Panc1 (cell line): ENCODE results near the gene HHIP. TPM values are rescaled to one million over a fixed set of nuclear protein-coding genes. Genes with fewer than 3 reads are reported as not detected.
"Not testable (repeated sequence)": the region's sequence is repeated elsewhere in the genome, so short reads cannot be mapped to it uniquely, and the experiment has no call there.

Experiments
- ATAC-seq: fragments of 200-7000 bp; cut with Tn5 transposase; 2 replicates; pipeline ENCODE4 v1.9.1; 2020; ENCODE audit warnings: mild to moderate bottlenecking, moderate library complexity
- BruUV-seq: library from RNA; stranded (reverse); fragments of 400-500 nt; replicated peaks from 2 replicates; lab custom pipeline; 2021; lab: Mats Ljungman, UMichigan
- CTCF ChIA-PET: fragments of 300-600 bp; sonication (Branson Sonifier 250); formaldehyde crosslinking; loops from one replicate; lab custom pipeline; 2022; ENCODE audit warnings: antibody characterized with exemption; lab: Charles Lee
- POLR2A ChIA-PET: fragments of 300-600 bp; sonication (Branson Sonifier 250); formaldehyde crosslinking; loops from one replicate; lab custom pipeline; 2022; ENCODE audit warnings: antibody characterized with exemption; lab: Charles Lee
- DNase-seq: peaks from one replicate; pipeline ENCODE4 v3.0.0-alpha.2; 2010; ENCODE audit warnings: low read depth, low spot score
- H3K27ac ChIP-seq: 2 replicates; pipeline ENCODE4 v1.5.1; 2011; ENCODE audit warnings: mild to moderate bottlenecking, low read length, inconsistent platforms
- H3K27me3 ChIP-seq: fragments of 200-500 bp; sonication (Bioruptor generic); 2 replicates; pipeline ENCODE4 v1.6.0; 2014; ENCODE audit warnings: low read length, inconsistent platforms; ENCODE audit not compliant: control insufficient read depth, insufficient read depth
- H3K36me3 ChIP-seq: fragments of 200-500 bp; sonication (Bioruptor generic); 2 replicates; pipeline ENCODE4 v1.5.1; 2014; ENCODE audit warnings: inconsistent platforms, mild to moderate bottlenecking, low read length, moderate library complexity; ENCODE audit not compliant: control insufficient read depth, insufficient read depth
- H3K4me1 ChIP-seq: 2 replicates; pipeline ENCODE4 v1.5.1; 2011; ENCODE audit warnings: inconsistent platforms, mild to moderate bottlenecking, low read length, moderate library complexity; ENCODE audit not compliant: control insufficient read depth, insufficient read depth
- H3K4me3 ChIP-seq, 2 experiments: 2 replicates each; pipeline ENCODE4 v1.5.1; 2011 to 2012; ENCODE audit warnings: low read depth in 2 of 2, low read length in 2 of 2, mild to moderate bottlenecking in 2 of 2, inconsistent platforms in 1 of 2, moderate library complexity in 1 of 2
- H3K9me3 ChIP-seq: fragments of 200-500 bp; sonication (Bioruptor generic); 2 replicates; pipeline ENCODE4 v1.5.1; 2014; ENCODE audit warnings: low read depth, mild to moderate bottlenecking, inconsistent platforms, low read length, moderate library complexity; ENCODE audit not compliant: control insufficient read depth, insufficient read depth
- CTCF ChIP-seq: fragments of 450-650 bp; IDR thresholded peaks from 2 replicates; pipeline ENCODE4 v1.5.1; 2017; ENCODE audit warnings: mild to moderate bottlenecking
- POLR2AphosphoS5 ChIP-seq: IDR thresholded peaks from 2 replicates; pipeline ENCODE4 v1.6.1; 2012; ENCODE audit warnings: mild to moderate bottlenecking, low read depth, low read length, moderate library complexity
- REST ChIP-seq, 2 experiments: IDR thresholded peaks; 2 replicates each; pipeline ENCODE4 v1.6.1; 2011 to 2012; ENCODE audit warnings: low read depth in 2 of 2, control low read depth in 1 of 2, low read length in 1 of 2, mild to moderate bottlenecking in 1 of 2, moderate library complexity in 1 of 2; ENCODE audit not compliant: insufficient read depth in 1 of 2
- SIN3A ChIP-seq: IDR thresholded peaks from 2 replicates; pipeline ENCODE4 v1.6.1; 2012; ENCODE audit warnings: low read depth, mild to moderate bottlenecking, low read length, moderate library complexity, borderline replicate concordance; ENCODE audit not compliant: insufficient read depth
- TCF7L2 ChIP-seq: IDR thresholded peaks from 2 replicates; pipeline ENCODE4 v1.6.1; 2011; ENCODE audit warnings: mild to moderate bottlenecking, low read depth, low read length, inconsistent platforms
- in situ Hi-C: cut with HindIII; loops from 2 replicates; pipeline ENCODE4 v1.10.0; 2016; ENCODE audit warnings: low sequenced_read_pairs, low pct_unique_long_range_greater_than_20kb
- intact Hi-C: fragments of 100-400 bp; cut with micrococcal nuclease; formaldehyde crosslinking; loops from one replicate; pipeline ENCODE4 v1.10.0; 2022; ENCODE audit not compliant: unreplicated experiment
- total RNA-seq: library from RNA; stranded (reverse); gene quantifications from one replicate; pipeline ENCODE4 v1.2.1, GENCODE V29; 2021; ENCODE audit not compliant: unreplicated experiment

The HHIP gene
- total RNA-seq, 1 experiment from 2014 or later: 0.08 TPM

DNA sequence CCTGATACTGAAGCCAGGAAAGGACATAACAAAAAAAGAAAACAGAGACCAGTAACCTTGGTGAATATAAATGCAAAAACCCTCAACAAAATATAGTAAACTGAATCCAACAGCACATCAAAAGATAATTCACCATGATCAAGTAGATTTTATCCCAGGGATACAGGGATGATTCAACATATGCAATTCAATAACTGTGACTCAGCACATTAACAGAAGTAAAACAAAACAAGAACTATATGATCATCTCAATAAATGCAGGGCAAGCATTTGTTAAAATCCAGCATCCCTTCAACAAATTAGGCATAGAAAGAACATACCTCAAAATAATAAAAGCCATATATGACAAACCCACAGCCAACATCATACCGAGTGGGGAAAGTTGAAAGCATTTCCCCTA is 112.0 kb downstream of the HHIP start:
- Histone ChIP-seq H3K4me1 (no peaks in the 10 kb centered on the region), H3K9me3 (no peaks in the 10 kb centered on the region), H3K27ac (no peak overlapping the region), H3K4me3 (no peak overlapping the region), H3K27me3 (no peaks in the 10 kb centered on the region), H3K36me3 (no peaks in the 10 kb centered on the region)
- intact Hi-C loops (no loop called here), in situ Hi-C loops (no loop called here)
- no TSS peak for BruUV-seq
- DNase-seq (no peak), ATAC-seq (no peak)
- ChIA-PET POLR2A (no interaction called here), CTCF (no interaction called here)
- TF ChIP-seq REST (IDR thresholded peaks at IDR 0.05; ENCODE audit: insufficient read depth in 1 of 2, low read depth in 2 of 2, low read length in 1 of 2) (no peak), CTCF (no peak), TCF7L2 (no peak), POLR2AphosphoS5 (no peak), SIN3A (no peak)

- ATAC-seq, BruUV-seq, DNase-seq, H3K4me3 ChIP-seq, H3K27me3 ChIP-seq, H3K27ac ChIP-seq, CTCF ChIA-PET, POLR2A ChIA-PET, intact Hi-C loops, H3K4me1 ChIP-seq, in situ Hi-C loops, H3K9me3 ChIP-seq, H3K36me3 ChIP-seq: not testable (repeated sequence)
Observed at GRCh38 chr4:144768809-144769208, 122.9 kb downstream of the HHIP start.

GRCh38 chr4:144778364-144778763 is 132.4 kb downstream of the HHIP start:
- Histone ChIP-seq H3K27ac (no peak overlapping the region), H3K9me3 (no peaks in the 10 kb centered on the region), H3K27me3 (no peaks in the 10 kb centered on the region), H3K4me3 (no peak overlapping the region), H3K4me1 (no peaks in the 10 kb centered on the region), H3K36me3 (no peaks in the 10 kb centered on the region)
- ChIA-PET POLR2A (no interaction called here), CTCF (no interaction called here)
- BruUV-seq: no TSS peak
- ATAC-seq (no peak), DNase-seq (no peak)
- in situ Hi-C loops: no loop called here
- TF ChIP-seq CTCF (no peak), SIN3A (no peak), POLR2AphosphoS5 (no peak), TCF7L2 (no peak), REST (IDR thresholded peaks at IDR 0.05; ENCODE audit: insufficient read depth in 1 of 2, low read depth in 2 of 2, low read length in 1 of 2) (no peak)
- intact Hi-C loops: no loop called here
